WTC11 (cell line): Measurements from ENCODE around the gene INPPL1. TPM values are rescaled to one million over a fixed set of nuclear protein-coding genes. Genes with fewer than 3 reads are reported as not detected.
"Not testable (repeated sequence)": the region's sequence is repeated elsewhere in the genome, so short reads cannot be mapped to it uniquely, and the experiment has no call there.

Experiments
- ATAC-seq: fragments of 200-7000 bp; cut with Tn5 transposase; 2 replicates; pipeline ENCODE4 v1.10.0; 2021; ENCODE audit warnings: mild to moderate bottlenecking, moderate library complexity
- CTCF ChIA-PET: fragments of 300-600 bp; sonication (Branson Sonifier 250); formaldehyde crosslinking; loops from one replicate; lab custom pipeline; 2021; ENCODE audit warnings: antibody characterized with exemption; lab: Charles Lee
- POLR2A ChIA-PET: fragments of 350-600 bp; sonication (Branson Sonifier 250); formaldehyde crosslinking; loops from one replicate; lab custom pipeline; 2021; ENCODE audit warnings: antibody characterized with exemption; lab: Charles Lee
- DNase-seq: peaks from one replicate; pipeline ENCODE4 v3.0.0; 2021; ENCODE audit warnings: low spot score
- H3K27ac Mint-ChIP-seq: 2 replicates; pipeline ENCODE4 v1.8.0; 2021; ENCODE audit warnings: mixed read lengths
- H3K27me3 Mint-ChIP-seq: 2 replicates; pipeline ENCODE4 v1.8.0; 2021; ENCODE audit warnings: low read depth, mild to moderate bottlenecking, moderate library complexity, mixed read lengths
- H3K36me3 Mint-ChIP-seq: 2 replicates; pipeline ENCODE4 v1.8.0; 2021; ENCODE audit warnings: mixed read lengths
- H3K4me1 Mint-ChIP-seq: 2 replicates; pipeline ENCODE4 v1.8.0; 2022; ENCODE audit warnings: mixed read lengths
- H3K4me3 Mint-ChIP-seq: 2 replicates; pipeline ENCODE4 v1.8.0; 2021; ENCODE audit warnings: mild to moderate bottlenecking, moderate library complexity, mixed read lengths
- H3K9me3 Mint-ChIP-seq: 2 replicates; pipeline ENCODE4 v1.8.0; 2021; ENCODE audit warnings: mixed read lengths
- ATF1 ChIP-seq: sonication (generic); formaldehyde crosslinking; IDR thresholded peaks from 2 replicates; pipeline ENCODE4 v1.8.1; 2023; ENCODE audit warnings: mild to moderate bottlenecking, moderate library complexity, missing genetic modification reagents
- CREM ChIP-seq: sonication (generic); formaldehyde crosslinking; IDR thresholded peaks from 2 replicates; pipeline ENCODE4 v1.8.1; 2022; ENCODE audit warnings: mild to moderate bottlenecking, missing genetic modification reagents, moderate library complexity
- E2F1 ChIP-seq: sonication (generic); formaldehyde crosslinking; IDR thresholded peaks from 2 replicates; pipeline ENCODE4 v1.8.0; 2022; ENCODE audit warnings: mild to moderate bottlenecking, missing genetic modification reagents
- E2F4 ChIP-seq: sonication (generic); formaldehyde crosslinking; IDR thresholded peaks from 2 replicates; pipeline ENCODE4 v1.8.1; 2022; ENCODE audit warnings: low read depth, mild to moderate bottlenecking, moderate library complexity, missing genetic modification reagents, borderline replicate concordance
- ERG ChIP-seq: fragments of 250-450 bp; sonication (Bioruptor Pico); IDR thresholded peaks from 2 replicates; pipeline ENCODE4 v1.8.0; 2021; ENCODE audit warnings: mild to moderate bottlenecking
- FOXJ3 ChIP-seq: sonication (generic); formaldehyde crosslinking; IDR thresholded peaks from 2 replicates; pipeline ENCODE4 v1.9.0; 2021; ENCODE audit warnings: missing genetic modification reagents, mild to moderate bottlenecking, borderline replicate concordance
- FOXK1 ChIP-seq: sonication (generic); formaldehyde crosslinking; IDR thresholded peaks from 2 replicates; pipeline ENCODE4 v1.8.0; 2022; ENCODE audit warnings: mild to moderate bottlenecking, moderate library complexity, missing genetic modification reagents
- IRF1 ChIP-seq: sonication (generic); formaldehyde crosslinking; IDR thresholded peaks from 2 replicates; pipeline ENCODE4 v1.8.0; 2023; ENCODE audit warnings: missing genetic modification reagents
- MAX ChIP-seq: sonication (generic); formaldehyde crosslinking; IDR thresholded peaks from 2 replicates; pipeline ENCODE4 v1.8.0; 2022; ENCODE audit warnings: mild to moderate bottlenecking, missing genetic modification reagents
- MXD4 ChIP-seq: fragments of 250-450 bp; sonication (Bioruptor Pico); IDR thresholded peaks from 2 replicates; pipeline ENCODE4 v1.8.0; 2021; ENCODE audit warnings: mild to moderate bottlenecking, moderate library complexity, borderline replicate concordance
- MYBL2 ChIP-seq: sonication (generic); formaldehyde crosslinking; IDR thresholded peaks from 2 replicates; pipeline ENCODE4 v1.8.1; 2023; ENCODE audit warnings: mild to moderate bottlenecking, moderate library complexity, missing genetic modification reagents
- NFATC4 ChIP-seq: fragments of 250-450 bp; sonication (Bioruptor Pico); IDR thresholded peaks from 2 replicates; pipeline ENCODE4 v1.9.0; 2021; ENCODE audit warnings: mild to moderate bottlenecking
- NR2C2 ChIP-seq: sonication (generic); formaldehyde crosslinking; IDR thresholded peaks from 2 replicates; pipeline ENCODE4 v1.8.0; 2022; ENCODE audit warnings: mild to moderate bottlenecking, missing genetic modification reagents
- NR3C1 ChIP-seq: sonication (generic); formaldehyde crosslinking; conservative IDR thresholded peaks from 2 replicates; pipeline ENCODE4 v1.8.1; 2023; ENCODE audit warnings: low read depth, mild to moderate bottlenecking, missing genetic modification reagents
- RORB ChIP-seq: fragments of 250-450 bp; sonication (Bioruptor Pico); IDR thresholded peaks from 2 replicates; pipeline ENCODE4 v1.9.0; 2021; ENCODE audit warnings: mild to moderate bottlenecking
- TEAD4 ChIP-seq: sonication (generic); formaldehyde crosslinking; IDR thresholded peaks from 2 replicates; pipeline ENCODE4 v1.8.0; 2022; ENCODE audit warnings: mild to moderate bottlenecking, missing genetic modification reagents
- TP53 ChIP-seq: sonication (generic); formaldehyde crosslinking; IDR thresholded peaks from 2 replicates; pipeline ENCODE4 v1.8.1; 2023; ENCODE audit warnings: mild to moderate bottlenecking, missing genetic modification reagents
- USF1 ChIP-seq: sonication (generic); formaldehyde crosslinking; IDR thresholded peaks from 2 replicates; pipeline ENCODE4 v1.8.0; 2022; ENCODE audit warnings: mild to moderate bottlenecking, missing genetic modification reagents
- ZNF317 ChIP-seq: sonication (generic); formaldehyde crosslinking; IDR thresholded peaks from 2 replicates; pipeline ENCODE4 v1.8.1; 2023; ENCODE audit warnings: low read depth, mild to moderate bottlenecking, moderate library complexity, missing genetic modification reagents, borderline replicate concordance
- ZNF423 ChIP-seq: fragments of 250-450 bp; sonication (Bioruptor Pico); IDR thresholded peaks from 2 replicates; pipeline ENCODE4 v2.1.2; 2022; ENCODE audit warnings: mild to moderate bottlenecking, moderate library complexity
- total RNA-seq: library from RNA; stranded (reverse); gene quantifications from 3 replicates; pipeline ENCODE4 v1.2.3, GENCODE V29; 2021

INPPL1 gene
- total RNA-seq, 1 experiment from 2014 or later = 136 TPM

- TF ChIP-seq ERG (CRISPR knock-in tag) = no peak
- no peak for TF ChIP-seq TEAD4 (CRISPR knock-in tag)
- no peak for TF ChIP-seq NR2C2 (CRISPR knock-in tag)
- TF ChIP-seq CREM (CRISPR knock-in tag) = no peak
Observed at GRCh38 chr11:72195518-72196270, 28.9 kb upstream of the INPPL1 start (continued).

- ATAC-seq, H3K27me3 Mint-ChIP-seq, H3K9me3 Mint-ChIP-seq, H3K4me1 Mint-ChIP-seq, H3K27ac Mint-ChIP-seq, CTCF ChIA-PET, H3K4me3 Mint-ChIP-seq, H3K36me3 Mint-ChIP-seq, DNase-seq, POLR2A ChIA-PET: not testable (repeated sequence)
Observed at GRCh38 chr11:72201445-72201844, 23.1 kb upstream of the INPPL1 start.

GRCh38 chr11:72202571-72202970 is 22.0 kb upstream of the INPPL1 start:
- H3K4me1 Mint-ChIP-seq = no peaks in the 10 kb centered on the region
- POLR2A ChIA-PET = no interaction called here
- no peak overlapping the region for H3K27ac Mint-ChIP-seq
- CTCF ChIA-PET = no interaction called here
- H3K36me3 Mint-ChIP-seq = no peaks in the 10 kb centered on the region
- DNase-seq (no peak), ATAC-seq (no peak)
- H3K4me3 Mint-ChIP-seq = no peak overlapping the region
- no peaks in the 10 kb centered on the region; the same call in 1 of the 2 replicates for H3K27me3 Mint-ChIP-seq
- peaks cover 4% of the 10 kb centered on the region; the same call in 1 of the 2 replicates for H3K9me3 Mint-ChIP-seq
- TF ChIP-seq NR3C1 (CRISPR knock-in tag) (no peak), FOXK1 (CRISPR knock-in tag) (no peak), TP53 (no peak)

GRCh38 chr11:72203163-72203562 is 21.4 kb upstream of the INPPL1 start:
- CTCF ChIA-PET = no interaction called here
- no peak for ATAC-seq

More at GRCh38 chr11:72203163-72203562, 21.4 kb upstream of the INPPL1 start:
- POLR2A ChIA-PET = no interaction called here
- Mint-ChIP-seq H3K27me3 (no peaks in the 10 kb centered on the region; the same call in 1 of the 2 replicates), H3K27ac (no peak overlapping the region), H3K36me3 (no peaks in the 10 kb centered on the region), H3K4me1 (no peaks in the 10 kb centered on the region), H3K4me3 (no peak overlapping the region), H3K9me3 (peaks cover 4% of the 10 kb centered on the region; the same call in 1 of the 2 replicates)
- no peak for DNase-seq
- no peak for TF ChIP-seq MYBL2 (CRISPR knock-in tag)
- TF ChIP-seq E2F4 (CRISPR knock-in tag) = no peak
- no peak for TF ChIP-seq MAX
- no peak for TF ChIP-seq E2F1
- TF ChIP-seq ZNF317 (CRISPR knock-in tag) = no peak
- TF ChIP-seq MXD4 = no peak
- no peak for TF ChIP-seq IRF1
- no peak for TF ChIP-seq FOXJ3
- TF ChIP-seq NFATC4 (CRISPR knock-in tag) = no peak
- no peak for TF ChIP-seq USF1 (CRISPR knock-in tag)
- TF ChIP-seq ATF1 (CRISPR knock-in tag) = no peak
- no peak for TF ChIP-seq ZNF423
- TF ChIP-seq RORB = no peak
- TF ChIP-seq TEAD4 (CRISPR knock-in tag) = no peak
- TF ChIP-seq, all 79 proteins: peak for 0
